Suprapubic skin (tissue), 4 donors: ENCODE measurements around the gene TAF1D.
A peak's percentile ranks its signal among the peaks of the same experiment; 100 is the strongest.

Source experiments
- CTCF ChIP-seq, 2 donors: fragments of 200-600 bp in 1 of 2; fragments of 450-650 bp in 1 of 2; sonication (generic) in 1 of 2; IDR thresholded peaks; one replicate each; pipeline ENCODE4 v1.5.1; 2016 to 2019; ENCODE audit warnings: antibody characterized with exemption in 2 of 2, mild to moderate bottlenecking in 1 of 2, moderate library complexity in 1 of 2
- POLR2A ChIP-seq, 2 donors: fragments of 450-650 bp; IDR thresholded peaks; one replicate each; pipeline ENCODE4 v1.6.1; 2017; ENCODE audit warnings: antibody characterized with exemption in 2 of 2, mild to moderate bottlenecking in 2 of 2, moderate library complexity in 2 of 2
- POLR2AphosphoS5 ChIP-seq, 3 donors: sonication (generic); formaldehyde crosslinking; IDR thresholded peaks; one replicate each; pipeline ENCODE4 v1.6.1; 2017; ENCODE audit warnings: antibody characterized with exemption in 3 of 3

GRCh38 chr11:93784145-93784934, 43.0 kb upstream of the TAF1D start, which contains the start of gene MED17:
- peak; percentile 12 to 44 for TF ChIP-seq CTCF (IDR thresholded peaks at IDR 0.05)
- peak; percentile 47 to 70 for TF ChIP-seq POLR2A (IDR thresholded peaks at IDR 0.05)
- TF ChIP-seq POLR2AphosphoS5 (IDR thresholded peaks at IDR 0.05), result peak in 2 of 3 donors; percentile 22 to 73
